Measurements from ENCODE around the gene SMARCAD1. TPM values are rescaled to one million over a fixed set of nuclear protein-coding genes. Genes with fewer than 3 reads are reported as not detected.

SMARCAD1 gene
- total RNA-seq, 2 donors from 2014 or later = 16.2 to 16.7 TPM

- Histone ChIP-seq H3K27ac (no peak overlapping the region), H3K4me3 (no peak overlapping the region), H3K27me3 (replicated peaks; ENCODE audit: insufficient read depth) (no peaks in the 10 kb centered on the region), H3K36me3 (no peaks in the 10 kb centered on the region), H3K4me1 (ENCODE audit: control insufficient read depth in 1 of 2, low read depth in 2 of 2) (no peaks in the 10 kb centered on the region), H3K9me3 (no peaks in the 10 kb centered on the region)
- ATAC-seq (ENCODE audit: insufficient number of reproducible peaks, low FRiP score, low read depth) (no peak), DNase-seq (ENCODE audit: low spot score) (no peak)
- TF ChIP-seq CTCF (IDR thresholded peaks at IDR 0.05) = no peak
These were observed 25.9 kb upstream of the SMARCAD1 start for GRCh38 chr4:94181815-94182214.

- no peak for ATAC-seq (ENCODE audit: insufficient number of reproducible peaks, low FRiP score, low read depth)
- no peaks in the 10 kb centered on the region for H3K27me3 ChIP-seq (replicated peaks; ENCODE audit: insufficient read depth)
- TF ChIP-seq CTCF (IDR thresholded peaks at IDR 0.05) = no peak
These were observed 4.9 kb upstream of the SMARCAD1 start for GRCh38 chr4:94202769-94203168.

GRCh38 chr4:94208266-94208665 lies 601 bp downstream of the SMARCAD1 start:
- H3K27ac ChIP-seq = peak overlapping the region; percentile 94 to 96
- peaks cover 10 to 17% of the 10 kb centered on the region in 2 donors for H3K4me1 ChIP-seq (ENCODE audit: control insufficient read depth in 1 of 2, low read depth in 2 of 2)
- TF ChIP-seq CTCF (IDR thresholded peaks at IDR 0.05) = no peak
- ATAC-seq (ENCODE audit: insufficient number of reproducible peaks, low FRiP score, low read depth) = no peak
- DNase-seq (ENCODE audit: low spot score) = no peak
- H3K27me3 ChIP-seq (replicated peaks; ENCODE audit: insufficient read depth) = no peaks in the 10 kb centered on the region
- H3K4me3 ChIP-seq = peak overlapping the region; percentile 98
- no peaks in the 10 kb centered on the region for H3K9me3 ChIP-seq
- peaks cover 5% of the 10 kb centered on the region for H3K36me3 ChIP-seq

More at GRCh38 chr4:94202769-94203168, 4.9 kb upstream of the SMARCAD1 start:
- peaks cover 0 to 3% of the 10 kb centered on the region in 2 donors for H3K4me1 ChIP-seq (ENCODE audit: control insufficient read depth in 1 of 2, low read depth in 2 of 2)
- H3K36me3 ChIP-seq = no peaks in the 10 kb centered on the region
- no peak overlapping the region for H3K27ac ChIP-seq
- H3K9me3 ChIP-seq = no peaks in the 10 kb centered on the region
- H3K4me3 ChIP-seq = no peak overlapping the region
- no peak for DNase-seq (ENCODE audit: low spot score)

- Histone ChIP-seq H3K4me1 (ENCODE audit: control insufficient read depth in 1 of 2, low read depth in 2 of 2) (peaks cover 10 to 17% of the 10 kb centered on the region in 2 donors), H3K4me3 (peak overlapping the region; percentile 98), H3K9me3 (no peaks in the 10 kb centered on the region), H3K27ac (no peak overlapping the region), H3K27me3 (replicated peaks; ENCODE audit: insufficient read depth) (no peaks in the 10 kb centered on the region), H3K36me3 (peaks cover 5% of the 10 kb centered on the region)
- no peak for DNase-seq (ENCODE audit: low spot score)
- no peak for ATAC-seq (ENCODE audit: insufficient number of reproducible peaks, low FRiP score, low read depth)
- no peak for TF ChIP-seq CTCF (IDR thresholded peaks at IDR 0.05)
These were observed 1.3 kb downstream of the SMARCAD1 start for GRCh38 chr4:94208918-94209317.

- H3K9me3 ChIP-seq = no peaks in the 10 kb centered on the region
These were observed 4.2 kb downstream of the SMARCAD1 start for GRCh38 chr4:94211861-94212260.

More at GRCh38 chr4:94211861-94212260, 4.2 kb downstream of the SMARCAD1 start:
- Histone ChIP-seq H3K4me1 (ENCODE audit: control insufficient read depth in 1 of 2, low read depth in 2 of 2) (peaks cover 8 to 17% of the 10 kb centered on the region in 2 donors), H3K27ac (no peak overlapping the region), H3K36me3 (peaks cover 5% of the 10 kb centered on the region), H3K4me3 (no peak overlapping the region), H3K27me3 (replicated peaks; ENCODE audit: insufficient read depth) (no peaks in the 10 kb centered on the region)
- DNase-seq (ENCODE audit: low spot score) (no peak), ATAC-seq (ENCODE audit: insufficient number of reproducible peaks, low FRiP score, low read depth) (no peak)
- TF ChIP-seq CTCF (IDR thresholded peaks at IDR 0.05) = no peak
